ENCODE results near the gene NCOR2.

DNA sequence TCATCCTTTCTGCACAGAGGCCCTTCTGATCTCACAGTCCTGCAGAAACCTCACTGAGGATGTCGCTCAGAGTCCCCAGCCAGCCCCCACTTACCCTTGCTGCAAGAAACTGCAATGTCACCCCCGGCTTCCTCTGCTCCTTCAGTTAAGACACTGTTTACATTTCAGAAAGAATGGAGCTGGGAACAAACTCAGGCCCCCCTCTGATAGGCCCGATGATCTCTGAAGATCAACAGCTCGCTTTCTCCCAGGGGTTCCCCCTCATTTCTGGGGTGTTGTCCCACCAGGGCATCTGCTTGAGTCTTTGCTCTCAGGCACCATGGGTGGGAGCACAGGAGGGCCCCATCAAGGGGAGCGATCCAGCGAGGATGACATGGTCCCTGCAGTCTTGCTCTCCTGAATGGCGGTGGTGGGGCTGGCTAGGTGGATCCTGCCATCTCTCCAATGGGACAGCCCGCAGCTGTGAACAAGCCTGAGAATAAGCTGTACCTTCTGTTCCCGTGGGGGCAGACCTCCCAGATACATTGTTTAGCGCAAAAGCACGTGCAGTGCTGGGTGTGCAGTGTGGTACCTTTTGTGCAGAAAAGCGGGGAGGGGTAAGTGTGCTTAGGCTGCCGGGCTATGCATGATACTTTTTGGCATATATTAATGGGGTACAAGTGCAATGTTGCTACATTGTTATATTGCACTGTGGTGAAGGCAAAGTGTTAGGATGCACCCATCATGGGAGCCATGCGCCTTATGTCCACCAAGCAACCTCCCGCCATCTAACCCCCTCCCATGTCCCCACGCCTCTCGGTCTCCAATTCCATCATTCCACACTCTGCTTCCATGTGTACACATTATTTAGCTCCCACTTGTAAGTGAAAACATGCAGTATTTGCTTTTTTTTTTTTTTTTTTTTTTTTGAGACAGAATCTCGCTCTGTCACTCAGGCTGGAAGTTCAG lies 6.7 kb upstream of the NCOR2 start:
- no peak for TF ChIP-seq FOXK2 (IDR thresholded peaks at IDR 0.05)
- no peak for TF ChIP-seq RUNX3 (IDR thresholded peaks at IDR 0.05; ENCODE audit: low read length)
- TF ChIP-seq RAD21 (IDR thresholded peaks at IDR 0.05; ENCODE audit: insufficient read depth, low read depth, low read length): no peak
- TF ChIP-seq, protein P1, sequence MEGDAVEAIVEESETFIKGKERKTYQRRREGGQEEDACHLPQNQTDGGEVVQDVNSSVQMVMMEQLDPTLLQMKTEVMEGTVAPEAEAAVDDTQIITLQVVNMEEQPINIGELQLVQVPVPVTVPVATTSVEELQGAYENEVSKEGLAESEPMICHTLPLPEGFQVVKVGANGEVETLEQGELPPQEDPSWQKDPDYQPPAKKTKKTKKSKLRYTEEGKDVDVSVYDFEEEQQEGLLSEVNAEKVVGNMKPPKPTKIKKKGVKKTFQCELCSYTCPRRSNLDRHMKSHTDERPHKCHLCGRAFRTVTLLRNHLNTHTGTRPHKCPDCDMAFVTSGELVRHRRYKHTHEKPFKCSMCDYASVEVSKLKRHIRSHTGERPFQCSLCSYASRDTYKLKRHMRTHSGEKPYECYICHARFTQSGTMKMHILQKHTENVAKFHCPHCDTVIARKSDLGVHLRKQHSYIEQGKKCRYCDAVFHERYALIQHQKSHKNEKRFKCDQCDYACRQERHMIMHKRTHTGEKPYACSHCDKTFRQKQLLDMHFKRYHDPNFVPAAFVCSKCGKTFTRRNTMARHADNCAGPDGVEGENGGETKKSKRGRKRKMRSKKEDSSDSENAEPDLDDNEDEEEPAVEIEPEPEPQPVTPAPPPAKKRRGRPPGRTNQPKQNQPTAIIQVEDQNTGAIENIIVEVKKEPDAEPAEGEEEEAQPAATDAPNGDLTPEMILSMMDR (IDR thresholded peaks at IDR 0.05 in 2 of 3, conservative IDR thresholded peaks at IDR 0.05 in 1 of 3; ENCODE audit: control insufficient read depth in 2 of 3, extremely low read depth in 1 of 3, insufficient read depth in 1 of 3, low read depth in 3 of 3, low read length in 3 of 3): no peak
- no peak for TF ChIP-seq EZH2 (IDR thresholded peaks at IDR 0.05; ENCODE audit: borderline replicate concordance, control insufficient read depth, low read depth, low read length)
- no peak for TF ChIP-seq BACH1 (IDR thresholded peaks at IDR 0.05; ENCODE audit: borderline replicate concordance)
- TF ChIP-seq SMC3 (IDR thresholded peaks at IDR 0.05; ENCODE audit: borderline replicate concordance, low read length): no peak
- TF ChIP-seq RAD51 (IDR thresholded peaks at IDR 0.05): no peak
- TF ChIP-seq, protein P2, sequence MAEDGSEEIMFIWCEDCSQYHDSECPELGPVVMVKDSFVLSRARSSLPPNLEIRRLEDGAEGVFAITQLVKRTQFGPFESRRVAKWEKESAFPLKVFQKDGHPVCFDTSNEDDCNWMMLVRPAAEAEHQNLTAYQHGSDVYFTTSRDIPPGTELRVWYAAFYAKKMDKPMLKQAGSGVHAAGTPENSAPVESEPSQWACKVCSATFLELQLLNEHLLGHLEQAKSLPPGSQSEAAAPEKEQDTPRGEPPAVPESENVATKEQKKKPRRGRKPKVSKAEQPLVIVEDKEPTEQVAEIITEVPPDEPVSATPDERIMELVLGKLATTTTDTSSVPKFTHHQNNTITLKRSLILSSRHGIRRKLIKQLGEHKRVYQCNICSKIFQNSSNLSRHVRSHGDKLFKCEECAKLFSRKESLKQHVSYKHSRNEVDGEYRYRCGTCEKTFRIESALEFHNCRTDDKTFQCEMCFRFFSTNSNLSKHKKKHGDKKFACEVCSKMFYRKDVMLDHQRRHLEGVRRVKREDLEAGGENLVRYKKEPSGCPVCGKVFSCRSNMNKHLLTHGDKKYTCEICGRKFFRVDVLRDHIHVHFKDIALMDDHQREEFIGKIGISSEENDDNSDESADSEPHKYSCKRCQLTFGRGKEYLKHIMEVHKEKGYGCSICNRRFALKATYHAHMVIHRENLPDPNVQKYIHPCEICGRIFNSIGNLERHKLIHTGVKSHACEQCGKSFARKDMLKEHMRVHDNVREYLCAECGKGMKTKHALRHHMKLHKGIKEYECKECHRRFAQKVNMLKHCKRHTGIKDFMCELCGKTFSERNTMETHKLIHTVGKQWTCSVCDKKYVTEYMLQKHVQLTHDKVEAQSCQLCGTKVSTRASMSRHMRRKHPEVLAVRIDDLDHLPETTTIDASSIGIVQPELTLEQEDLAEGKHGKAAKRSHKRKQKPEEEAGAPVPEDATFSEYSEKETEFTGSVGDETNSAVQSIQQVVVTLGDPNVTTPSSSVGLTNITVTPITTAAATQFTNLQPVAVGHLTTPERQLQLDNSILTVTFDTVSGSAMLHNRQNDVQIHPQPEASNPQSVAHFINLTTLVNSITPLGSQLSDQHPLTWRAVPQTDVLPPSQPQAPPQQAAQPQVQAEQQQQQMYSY (CRISPR knock-in tag; IDR thresholded peaks at IDR 0.05): no peak
- no peak for TF ChIP-seq IKZF2 (IDR thresholded peaks at IDR 0.05)
- no peak for TF ChIP-seq POLR2A (IDR thresholded peaks at IDR 0.05; ENCODE audit: low read depth, low read length)
